ENCODE data around the gene MRPL55.

MRPL55 gene

GRCh38 chr1:228066891-228067654 lies 42.0 kb downstream of the MRPL55 start:
- no peak for DNase-seq

GRCh38 chr1:228066416-228066815 lies 42.7 kb downstream of the MRPL55 start:
- no peak for DNase-seq

GRCh38 chr1:228065543-228066347 lies 43.4 kb downstream of the MRPL55 start:
- DNase-seq = no peak

- DNase-seq = no peak
Measured at GRCh38 chr1:228064741-228065542, 44.2 kb downstream of the MRPL55 start.

- DNase-seq = no peak
Measured at GRCh38 chr1:228064296-228064695, 44.8 kb downstream of the MRPL55 start.

GRCh38 chr1:228063251-228064191 lies 45.6 kb downstream of the MRPL55 start:
- DNase-seq = no peak

- DNase-seq = no peak
Measured at GRCh38 chr1:228062812-228063211, 46.3 kb downstream of the MRPL55 start.

GRCh38 chr1:228062085-228062791 lies 46.9 kb downstream of the MRPL55 start:
- no peak for DNase-seq

- no peak for DNase-seq
Measured at GRCh38 chr1:228061411-228062084, 47.6 kb downstream of the MRPL55 start.

GRCh38 chr1:228060458-228061190 lies 48.5 kb downstream of the MRPL55 start:
- no peak for DNase-seq

GRCh38 chr1:228059634-228060457 lies 49.3 kb downstream of the MRPL55 start:
- DNase-seq = no peak

GRCh38 chr1:228058949-228059633 lies 50.0 kb downstream of the MRPL55 start:
- no peak for DNase-seq

GRCh38 chr1:228058172-228058948 lies 50.7 kb downstream of the MRPL55 start:
- DNase-seq = no peak
